H1 (cell line): ENCODE measurements around the gene OSR1. TPM values are rescaled to one million over a fixed set of nuclear protein-coding genes. Genes with fewer than 3 reads are reported as not detected.

Experiments used
- CBX8 ChIP-seq: fragments of 300-800, 300-1000 bp; sonication (generic); IDR thresholded peaks from 2 replicates; pipeline ENCODE4 v1.7.1; 2016; ENCODE audit warnings: low read depth, low read length, borderline replicate concordance
- CTBP2 ChIP-seq: IDR thresholded peaks from 2 replicates; pipeline ENCODE4 v1.7.0; 2011; ENCODE audit warnings: borderline replicate concordance, mild to moderate bottlenecking, moderate library complexity, mixed read lengths, low read length; ENCODE audit not compliant: insufficient read depth, insufficient read length
- EZH2 ChIP-seq: fragments of 200-600 bp; sonication (generic); IDR thresholded peaks from 2 replicates; pipeline ENCODE4 v1.7.1; 2012; ENCODE audit warnings: low read depth, mild to moderate bottlenecking, moderate library complexity, low read length, inconsistent platforms; ENCODE audit not compliant: severe bottlenecking
- RNF2 ChIP-seq: fragments of 200-900, 300-1000 bp; sonication (generic); IDR thresholded peaks from 2 replicates; pipeline ENCODE4 v1.7.1; 2016; ENCODE audit warnings: borderline replicate concordance, low read depth, mild to moderate bottlenecking, antibody characterized with exemption, low read length; ENCODE audit not compliant: poor library complexity, severe bottlenecking; ENCODE audit errors: missing control alignments
- SIN3A ChIP-seq, 2 experiments: IDR thresholded peaks in 1 of 2; conservative IDR thresholded peaks in 1 of 2; 2 replicates each; pipeline ENCODE4 v1.6.1; 2011 to 2012; ENCODE audit warnings: low read length in 2 of 2, improper control_type of control experiment in 1 of 2, low read depth in 1 of 2, mild to moderate bottlenecking in 1 of 2
- SP4 ChIP-seq: IDR thresholded peaks from 2 replicates; pipeline ENCODE4 v1.6.1; 2012; ENCODE audit warnings: low read length, inconsistent platforms
- polyA plus RNA-seq, 7 experiments: library from polyadenylated mRNA; depleted of rRNA in 3 of 7; stranded (reverse) in 5 of 7; unstranded in 2 of 7; fragments of >200 nt in 5 of 7; fragments of 200-250 nt in 2 of 7; gene quantifications; 1 replicate in 5 of 7; 2 replicates in 1 of 7; 4 replicates in 1 of 7; pipeline versions ENCODE4 v1.2.1 to v1.2.3, GENCODE V29; 2011 to 2013; ENCODE audit warnings: missing spikeins in 2 of 7, mixed read lengths in 2 of 7
- total RNA-seq: library from RNA; stranded (reverse); fragmentation: NEBNext Ultra II Directional; extraction: Animal tissue kit (Norgen Biotek cat#: 25700); gene quantifications from 2 replicates; pipeline ENCODE4 v1.2.1, GENCODE V29; 2021

The OSR1 gene
- total and polyA plus RNA-seq, 2 of the 8 experiments (the other 6 are each of a cell fraction or from before 2014, with no cell fraction given): 0.05 to 0.22 TPM

GRCh38 chr2:19357402-19358241 lies 801 bp downstream of the OSR1 start (continued):
- TF ChIP-seq SIN3A (conservative IDR thresholded peaks at IDR 0.05 in 1 of 2, IDR thresholded peaks at IDR 0.05 in 1 of 2; ENCODE audit: low read depth in 1 of 2, low read length in 2 of 2) (no peak), CTBP2 (peak; percentile 71), CBX8 (no peak), SP4 (no peak), RNF2 (peak; percentile 74), EZH2 (peak; percentile 89)
